Adrenal gland (tissue), 5 donors: Measurements from ENCODE around the gene RDX.

Experiments used
- POLR2A ChIP-seq, 2 donors: fragments of 450-650 bp; IDR thresholded peaks; one replicate each; pipeline ENCODE4 v1.6.1; 2017; ENCODE audit warnings: antibody characterized with exemption in 2 of 2, mild to moderate bottlenecking in 2 of 2, moderate library complexity in 1 of 2
- TF ChIP-seq, protein P1 (sequence below), 6 experiments: fragments of 450-650 bp in 4 of 6; fragments of 200-600 bp in 2 of 6; sonication (generic) in 1 of 6; IDR thresholded peaks; 1 replicate in 5 of 6; 2 replicates in 1 of 6; pipeline versions ENCODE4 v1.5.1 to v1.8.0; 2016 to 2021; ENCODE audit warnings: antibody characterized with exemption in 6 of 6, mild to moderate bottlenecking in 2 of 6, moderate library complexity in 1 of 6
- donor health status: DM: no; HTN: no; CAD: no.

- no peak for TF ChIP-seq POLR2A (IDR thresholded peaks at IDR 0.05)
- TF ChIP-seq, protein P1, sequence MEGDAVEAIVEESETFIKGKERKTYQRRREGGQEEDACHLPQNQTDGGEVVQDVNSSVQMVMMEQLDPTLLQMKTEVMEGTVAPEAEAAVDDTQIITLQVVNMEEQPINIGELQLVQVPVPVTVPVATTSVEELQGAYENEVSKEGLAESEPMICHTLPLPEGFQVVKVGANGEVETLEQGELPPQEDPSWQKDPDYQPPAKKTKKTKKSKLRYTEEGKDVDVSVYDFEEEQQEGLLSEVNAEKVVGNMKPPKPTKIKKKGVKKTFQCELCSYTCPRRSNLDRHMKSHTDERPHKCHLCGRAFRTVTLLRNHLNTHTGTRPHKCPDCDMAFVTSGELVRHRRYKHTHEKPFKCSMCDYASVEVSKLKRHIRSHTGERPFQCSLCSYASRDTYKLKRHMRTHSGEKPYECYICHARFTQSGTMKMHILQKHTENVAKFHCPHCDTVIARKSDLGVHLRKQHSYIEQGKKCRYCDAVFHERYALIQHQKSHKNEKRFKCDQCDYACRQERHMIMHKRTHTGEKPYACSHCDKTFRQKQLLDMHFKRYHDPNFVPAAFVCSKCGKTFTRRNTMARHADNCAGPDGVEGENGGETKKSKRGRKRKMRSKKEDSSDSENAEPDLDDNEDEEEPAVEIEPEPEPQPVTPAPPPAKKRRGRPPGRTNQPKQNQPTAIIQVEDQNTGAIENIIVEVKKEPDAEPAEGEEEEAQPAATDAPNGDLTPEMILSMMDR (IDR thresholded peaks at IDR 0.05) = no peak
These were observed 46.2 kb downstream of the RDX start for GRCh38 chr11:110250168-110250567.
